Muscle layer of duodenum (tissue), 2 donors: ENCODE results near the gene BLNK.

ENCODE experiments used
- H3K27ac ChIP-seq: one replicate; pipeline ENCODE4 v1.7.0; 2013; ENCODE audit warnings: mild to moderate bottlenecking, low read length
- H3K27me3 ChIP-seq: one replicate; pipeline ENCODE4 v1.7.0; 2013; ENCODE audit warnings: low read depth, mild to moderate bottlenecking, control low read depth, low read length
- H3K36me3 ChIP-seq, 2 donors: one replicate each; pipeline ENCODE4 v1.7.0; 2013; ENCODE audit warnings: low read length in 2 of 2, control low read depth in 1 of 2, mild to moderate bottlenecking in 1 of 2; ENCODE audit not compliant: insufficient read depth in 2 of 2, control insufficient read depth in 1 of 2
- H3K4me1 ChIP-seq, 2 donors: one replicate each; pipeline ENCODE4 v1.7.0; 2013; ENCODE audit warnings: low read length in 2 of 2, mild to moderate bottlenecking in 2 of 2, control low read depth in 1 of 2, moderate library complexity in 1 of 2; ENCODE audit not compliant: insufficient read depth in 2 of 2, control insufficient read depth in 1 of 2
- H3K4me3 ChIP-seq, 2 donors: one replicate each; pipeline ENCODE4 v1.7.0; 2013; ENCODE audit warnings: low read length in 2 of 2, low read depth in 1 of 2, mild to moderate bottlenecking in 1 of 2
- H3K9me3 ChIP-seq, 2 donors: one replicate each; pipeline ENCODE4 v1.7.0; 2013; ENCODE audit warnings: low read length in 2 of 2, control low read depth in 1 of 2, mild to moderate bottlenecking in 1 of 2; ENCODE audit not compliant: control insufficient read depth in 1 of 2
- donor health status: healthy.

Gene BLNK

DNA sequence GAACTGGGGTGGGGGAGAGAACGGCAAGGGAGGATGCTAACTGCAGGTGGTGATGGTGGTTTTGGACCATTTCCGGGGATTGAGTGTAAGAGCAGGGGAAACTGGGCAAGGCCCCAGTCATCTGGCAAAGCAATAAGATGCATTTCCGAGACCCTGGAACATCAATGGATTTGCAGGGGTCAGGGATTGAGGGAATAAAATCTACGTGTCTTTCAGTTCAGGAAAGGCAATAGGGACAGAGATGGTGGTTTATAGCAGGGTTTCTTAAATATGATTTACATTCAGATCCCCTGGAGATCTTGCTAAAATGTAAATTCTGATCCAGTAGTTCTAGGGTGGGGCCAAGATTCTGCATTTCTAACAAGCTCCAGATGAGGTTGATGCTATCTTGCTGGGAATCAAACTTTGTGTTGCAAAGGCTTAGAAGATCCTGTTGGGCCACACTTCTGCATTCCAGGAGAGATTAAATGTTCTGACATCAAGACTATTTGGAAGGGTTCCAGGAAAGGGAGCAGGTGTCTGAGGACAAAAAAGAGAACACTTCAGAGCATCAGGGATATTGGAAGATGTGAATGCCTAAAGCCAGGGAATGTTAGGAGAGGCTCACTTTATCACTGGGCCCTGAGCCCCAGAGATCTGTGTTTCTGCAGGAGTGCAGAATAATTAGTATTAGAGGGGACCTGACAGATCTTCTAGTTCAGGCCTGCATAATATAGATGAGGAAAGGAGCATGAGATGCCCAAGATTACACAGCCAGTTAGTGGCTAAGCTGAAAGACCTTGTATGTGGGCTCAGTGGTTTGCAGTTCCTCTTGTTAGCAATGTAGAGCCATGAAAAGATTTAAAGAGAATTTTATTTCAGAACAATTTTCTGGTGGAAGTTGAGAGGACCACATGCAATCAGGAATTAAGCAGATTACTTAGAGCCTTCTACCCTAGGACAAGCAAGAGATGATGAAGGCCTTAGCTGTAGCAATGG is 32.4 kb downstream of the BLNK start:
- H3K36me3 ChIP-seq: no peaks in the 10 kb centered on the region
- no peaks in the 10 kb centered on the region for H3K4me1 ChIP-seq
- H3K27me3 ChIP-seq: no peaks in the 10 kb centered on the region
- no peaks in the 10 kb centered on the region for H3K9me3 ChIP-seq
- H3K4me3 ChIP-seq: no peak overlapping the region
- H3K27ac ChIP-seq: no peak overlapping the region

DNA sequence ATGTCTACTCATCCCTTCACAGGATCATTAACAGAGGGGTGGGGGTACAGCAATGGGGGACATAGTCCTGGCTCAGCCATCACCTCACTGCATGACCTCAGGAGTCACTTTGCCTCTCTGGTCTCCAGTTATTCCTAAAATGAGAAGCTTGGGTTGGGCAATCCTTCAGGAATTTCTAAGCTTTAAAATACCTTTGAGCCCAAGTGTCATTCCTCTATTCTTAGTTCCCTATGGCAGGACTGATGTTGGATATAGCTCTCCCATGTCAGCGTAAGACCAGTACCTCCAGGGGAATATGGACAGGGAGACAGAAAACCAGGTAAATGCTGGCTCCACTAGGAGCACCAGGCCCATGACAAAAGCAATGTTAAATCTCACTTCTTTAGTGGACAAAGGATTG is 34.5 kb downstream of the BLNK start:
- no peaks in the 10 kb centered on the region for H3K27me3 ChIP-seq
- no peak overlapping the region for H3K27ac ChIP-seq
- H3K9me3 ChIP-seq: no peaks in the 10 kb centered on the region
- no peaks in the 10 kb centered on the region for H3K4me1 ChIP-seq
- no peak overlapping the region for H3K4me3 ChIP-seq
- H3K36me3 ChIP-seq: no peaks in the 10 kb centered on the region

DNA sequence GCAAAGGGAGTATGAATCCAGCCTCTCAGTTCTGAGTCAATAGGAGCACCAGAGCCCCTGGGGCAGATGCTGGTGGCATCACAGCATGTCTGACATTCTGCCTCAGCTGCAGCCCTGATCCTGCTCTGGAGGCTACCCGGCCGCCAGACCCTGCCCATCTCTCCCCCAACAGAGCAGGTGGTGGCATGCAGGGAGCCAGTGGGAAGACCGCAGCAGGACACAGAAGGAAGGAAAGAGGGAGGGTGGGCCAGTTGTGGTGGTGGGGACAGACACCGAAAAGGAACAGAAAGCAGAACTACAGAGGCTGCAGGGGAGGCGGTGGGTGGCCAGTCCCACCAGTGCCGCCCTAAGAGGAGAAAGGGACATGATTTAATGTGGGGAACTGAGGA is 35.3 kb downstream of the BLNK start:
- Histone ChIP-seq H3K9me3 (no peaks in the 10 kb centered on the region), H3K4me3 (no peak overlapping the region), H3K27me3 (no peaks in the 10 kb centered on the region), H3K4me1 (no peaks in the 10 kb centered on the region), H3K36me3 (no peaks in the 10 kb centered on the region), H3K27ac (no peak overlapping the region)

DNA sequence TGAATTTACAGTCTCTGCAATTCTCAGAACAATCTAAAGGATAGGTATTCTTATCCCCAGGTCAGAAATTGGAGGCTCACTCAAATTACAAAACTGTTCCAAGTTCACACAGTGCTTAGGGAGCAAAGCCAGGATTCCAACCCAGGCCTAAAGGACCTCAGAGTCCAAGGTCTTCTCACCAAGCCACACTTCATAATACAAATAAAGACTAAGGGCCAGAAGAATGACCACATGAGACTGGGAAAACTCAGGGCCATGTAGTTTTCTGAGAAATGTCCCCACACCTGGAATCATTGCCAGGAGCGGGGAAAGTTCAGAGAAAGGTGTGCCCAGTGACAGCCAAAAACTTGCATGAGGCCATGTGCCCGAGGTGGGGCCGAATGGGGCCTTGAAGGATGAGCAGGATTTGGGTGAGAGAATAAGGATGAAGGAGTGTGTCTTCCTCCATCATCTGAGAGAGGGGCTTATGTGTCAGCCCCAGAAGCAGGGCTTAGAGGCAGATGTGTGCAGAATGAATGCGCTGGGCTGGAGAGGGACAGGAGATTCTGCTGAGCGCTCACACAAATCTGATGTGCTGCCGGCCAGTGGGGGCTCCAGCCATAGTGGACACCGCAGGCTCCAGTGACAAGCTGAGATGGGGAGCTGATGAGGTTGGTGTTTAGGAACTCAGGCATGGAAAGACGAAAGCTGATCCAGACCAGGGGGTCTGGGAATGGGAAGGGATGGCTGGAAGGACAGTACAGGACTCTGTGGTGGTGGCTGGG is 35.9 kb downstream of the BLNK start:
- H3K36me3 ChIP-seq: no peaks in the 10 kb centered on the region
- no peak overlapping the region for H3K27ac ChIP-seq
- no peak overlapping the region for H3K4me3 ChIP-seq
- no peaks in the 10 kb centered on the region for H3K27me3 ChIP-seq
- no peaks in the 10 kb centered on the region for H3K4me1 ChIP-seq
- H3K9me3 ChIP-seq: no peaks in the 10 kb centered on the region

DNA sequence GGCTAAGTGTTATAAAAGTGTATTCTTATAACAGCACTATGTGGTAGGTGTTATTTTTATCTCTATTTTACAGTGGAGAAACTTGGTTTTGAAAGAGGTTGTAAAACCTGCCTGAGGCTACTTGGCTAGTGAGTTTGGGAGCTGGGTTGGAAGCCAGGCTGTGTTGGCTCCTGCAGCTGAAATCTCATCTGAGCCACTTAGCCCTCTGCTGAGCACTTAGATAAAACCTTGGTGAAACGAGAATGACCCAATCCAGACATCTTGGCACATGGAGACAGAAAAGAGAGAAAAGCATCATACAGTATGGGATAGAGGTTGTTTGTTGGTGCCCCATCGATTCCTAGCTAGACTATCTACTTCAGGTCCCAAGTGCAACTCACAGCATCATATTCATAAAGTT is 37.4 kb downstream of the BLNK start:
- H3K9me3 ChIP-seq: no peaks in the 10 kb centered on the region
- H3K36me3 ChIP-seq: no peaks in the 10 kb centered on the region
- no peak overlapping the region for H3K4me3 ChIP-seq
- no peaks in the 10 kb centered on the region for H3K27me3 ChIP-seq
- no peaks in the 10 kb centered on the region for H3K4me1 ChIP-seq
- H3K27ac ChIP-seq: no peak overlapping the region

DNA sequence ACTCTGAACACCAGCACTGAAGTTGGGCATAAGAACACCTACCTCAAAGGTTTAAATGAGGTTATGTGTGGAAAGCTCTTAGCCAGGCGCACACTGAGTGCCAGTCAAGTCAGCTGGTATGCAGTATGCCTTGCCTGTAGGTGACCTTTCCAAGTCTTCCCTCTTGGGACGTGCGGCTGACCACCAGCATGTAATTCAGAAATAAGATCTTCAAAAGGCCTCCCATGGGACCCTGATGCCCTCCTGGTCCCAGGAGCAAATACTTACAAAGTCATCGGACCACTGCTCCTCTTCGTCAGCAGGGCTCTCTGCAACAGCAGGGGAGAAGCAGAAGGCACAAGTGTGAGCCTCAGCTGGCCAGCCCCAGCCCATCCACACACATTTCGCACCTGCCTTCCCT is 40.8 kb downstream of the BLNK start:
- Histone ChIP-seq H3K4me3 (no peak overlapping the region), H3K27ac (no peak overlapping the region), H3K9me3 (no peaks in the 10 kb centered on the region), H3K27me3 (no peaks in the 10 kb centered on the region), H3K36me3 (peaks cover 0 to 8% of the 10 kb centered on the region in 2 donors), H3K4me1 (no peaks in the 10 kb centered on the region)

DNA sequence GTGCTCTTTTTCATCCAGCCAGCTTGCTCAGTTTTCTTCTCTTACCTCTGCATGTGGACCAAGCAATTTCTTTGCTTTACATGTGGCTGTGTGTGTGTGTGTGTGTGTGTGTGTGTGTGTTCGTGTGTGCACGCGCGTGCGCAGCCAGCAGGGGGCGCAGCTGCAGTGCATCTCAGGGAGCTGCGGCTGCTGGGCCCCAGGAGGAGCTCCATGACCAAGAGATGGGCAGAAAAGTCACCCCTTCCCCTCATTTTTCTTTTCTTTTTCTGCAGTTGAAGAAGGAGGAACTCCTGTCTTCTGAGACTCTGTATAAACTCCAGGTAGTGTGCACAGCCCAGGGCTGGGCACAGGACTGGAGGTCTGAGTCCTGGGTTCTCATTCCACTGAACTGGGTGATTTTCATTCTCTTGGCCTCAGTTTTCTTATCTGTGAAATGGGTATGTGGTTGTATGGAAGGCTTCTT is 41.8 kb downstream of the BLNK start:
- Histone ChIP-seq H3K36me3 (peaks cover 0 to 13% of the 10 kb centered on the region in 2 donors), H3K27me3 (no peaks in the 10 kb centered on the region), H3K9me3 (no peaks in the 10 kb centered on the region), H3K4me3 (no peak overlapping the region), H3K4me1 (no peaks in the 10 kb centered on the region), H3K27ac (no peak overlapping the region)

DNA sequence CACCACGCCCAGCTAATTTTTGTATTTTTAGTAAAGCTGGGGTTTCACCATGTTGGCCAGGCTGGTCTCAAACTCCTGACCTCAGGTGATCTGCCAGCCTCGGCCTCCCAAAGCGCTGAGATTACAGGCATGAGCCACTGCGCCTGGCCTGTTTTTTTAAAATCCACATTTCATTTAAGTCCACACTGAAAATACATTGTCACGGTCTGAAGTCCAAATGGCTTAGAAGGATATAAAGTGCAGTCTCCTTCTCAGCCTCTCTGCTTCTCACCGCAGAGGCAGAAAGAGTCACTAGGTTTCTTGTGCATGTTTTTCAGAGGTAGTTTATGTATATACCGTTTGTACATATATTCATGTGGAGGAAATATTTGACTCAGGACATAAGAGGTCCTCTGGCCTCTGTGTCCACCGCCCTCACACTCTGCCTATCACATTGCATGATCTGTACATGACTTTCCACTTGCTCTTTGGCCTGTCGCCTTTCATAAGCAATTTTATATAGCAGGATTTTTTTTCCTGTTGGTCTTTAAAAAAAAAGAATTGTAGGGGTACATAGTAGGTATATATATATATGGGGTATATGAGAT is 42.9 kb downstream of the BLNK start:
- H3K4me3 ChIP-seq: no peak overlapping the region
- no peaks in the 10 kb centered on the region for H3K4me1 ChIP-seq
- no peaks in the 10 kb centered on the region for H3K9me3 ChIP-seq
- H3K27me3 ChIP-seq: no peaks in the 10 kb centered on the region
- H3K36me3 ChIP-seq: peaks cover 0 to 16% of the 10 kb centered on the region in 2 donors
- H3K27ac ChIP-seq: no peak overlapping the region

DNA sequence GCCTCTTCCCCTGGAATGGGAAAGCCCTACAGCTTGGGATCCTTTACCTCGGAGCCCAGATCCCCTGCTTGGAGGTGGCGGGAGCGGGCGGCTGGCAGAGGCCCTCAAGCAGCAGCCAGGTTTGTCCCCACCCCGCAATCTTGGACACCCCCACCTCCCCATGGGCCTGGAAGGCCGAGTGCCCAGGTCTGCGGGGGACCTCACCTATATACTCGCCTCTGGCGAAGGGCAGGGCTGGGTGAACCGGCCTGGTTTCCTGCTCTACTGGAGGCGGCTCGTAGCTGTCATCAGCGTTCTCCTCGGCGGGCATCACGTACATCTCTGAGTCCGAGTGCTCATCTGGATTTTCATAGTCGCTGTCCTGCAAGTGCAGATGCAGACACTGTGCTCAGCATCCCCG is 44.2 kb downstream of the BLNK start:
- Histone ChIP-seq H3K27me3 (no peaks in the 10 kb centered on the region), H3K4me1 (no peaks in the 10 kb centered on the region), H3K9me3 (no peaks in the 10 kb centered on the region), H3K36me3 (peaks cover 0 to 20% of the 10 kb centered on the region in 2 donors), H3K27ac (no peak overlapping the region), H3K4me3 (no peak overlapping the region)

DNA sequence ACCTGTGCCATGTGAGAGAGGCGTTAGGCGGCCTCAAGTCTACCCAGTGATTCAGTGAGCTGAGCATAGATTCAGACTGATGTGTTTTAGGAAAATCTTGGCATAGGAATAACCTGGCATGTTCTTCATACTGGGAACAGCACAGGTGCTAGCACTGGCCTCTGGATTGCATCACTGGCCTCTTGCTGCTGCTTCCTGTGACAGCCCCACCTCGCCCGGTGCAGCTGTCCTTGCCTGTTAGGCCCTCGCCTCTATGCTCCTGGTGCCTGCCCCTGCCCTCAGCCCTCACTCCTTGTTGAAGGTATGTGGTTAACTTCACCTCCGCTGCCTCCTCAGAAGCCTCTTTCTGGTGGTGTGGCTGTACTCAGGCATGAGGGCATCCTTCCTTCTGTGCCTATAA is 46.2 kb downstream of the BLNK start:
- Histone ChIP-seq H3K4me3 (no peak overlapping the region), H3K36me3 (peaks cover 0 to 20% of the 10 kb centered on the region in 2 donors), H3K27me3 (no peaks in the 10 kb centered on the region), H3K9me3 (no peaks in the 10 kb centered on the region), H3K4me1 (no peaks in the 10 kb centered on the region), H3K27ac (no peak overlapping the region)

DNA sequence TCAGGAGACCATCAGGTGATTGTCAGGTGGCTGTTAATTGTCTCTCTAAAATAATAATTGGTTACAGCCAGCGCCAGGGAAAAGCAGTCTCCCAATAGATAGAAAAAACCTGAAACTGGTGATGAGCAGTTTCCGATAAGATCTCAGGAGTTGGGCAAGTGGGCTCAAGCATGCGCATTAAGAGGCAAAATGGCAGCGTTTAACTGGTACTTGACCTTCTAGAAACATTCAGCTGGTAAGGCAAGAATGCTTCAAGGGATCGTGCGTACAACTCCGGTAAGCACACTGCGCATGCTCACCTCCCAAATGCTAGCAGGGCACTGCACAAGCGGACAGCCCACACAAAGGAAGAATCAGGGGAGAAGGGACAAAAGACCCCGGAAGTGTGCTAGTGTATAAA is 48.5 kb downstream of the BLNK start:
- Histone ChIP-seq H3K27ac (no peak overlapping the region), H3K27me3 (no peaks in the 10 kb centered on the region), H3K4me3 (no peak overlapping the region), H3K36me3 (peaks cover 0 to 20% of the 10 kb centered on the region in 2 donors), H3K9me3 (no peaks in the 10 kb centered on the region), H3K4me1 (no peaks in the 10 kb centered on the region)
